GM13976 (cell line): ENCODE data around the gene SWT1.

ENCODE experiments used
- DNase-seq: peaks from one replicate; pipeline ENCODE4 v3.0.0; 2012; ENCODE audit warnings: low spot score
- in situ Hi-C: fragments of 300-500 bp; cut with MboI; formaldehyde crosslinking; loops from one replicate; pipeline ENCODE4 v1.12.0; 2022; ENCODE audit warnings: low sequenced_read_pairs, mixed read lengths, inconsistent platforms; ENCODE audit not compliant: unreplicated experiment
- TF ChIP-seq, protein P1 (sequence below): IDR thresholded peaks from 2 replicates; pipeline ENCODE4 v1.5.1; 2012; ENCODE audit warnings: borderline replicate concordance, mild to moderate bottlenecking; ENCODE audit not compliant: insufficient read depth; ENCODE audit errors: extremely low read depth, missing control alignments, control extremely low read depth

The SWT1 gene

DNA sequence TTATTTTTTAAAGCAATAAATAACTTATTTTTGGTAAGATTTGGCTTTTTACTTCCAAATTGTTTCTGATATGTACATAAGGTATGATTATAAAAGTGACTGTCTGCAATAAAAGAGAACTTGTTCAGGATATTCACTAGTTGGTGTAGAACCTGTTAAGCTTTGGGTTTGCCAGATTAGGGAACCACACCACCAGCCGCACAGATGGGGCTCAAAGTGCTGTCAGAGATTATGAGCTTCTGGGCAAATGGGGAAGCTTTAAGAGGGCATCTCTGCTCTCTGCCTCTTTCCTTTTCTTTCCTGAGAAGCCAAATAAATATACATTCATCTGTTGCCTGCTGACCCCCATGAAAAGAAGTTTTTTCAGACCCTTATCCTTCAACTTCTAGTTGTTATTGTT is 134.7 kb downstream of the SWT1 start:
- in situ Hi-C loops = no loop called here
- no peak for DNase-seq
- TF ChIP-seq, protein P1, sequence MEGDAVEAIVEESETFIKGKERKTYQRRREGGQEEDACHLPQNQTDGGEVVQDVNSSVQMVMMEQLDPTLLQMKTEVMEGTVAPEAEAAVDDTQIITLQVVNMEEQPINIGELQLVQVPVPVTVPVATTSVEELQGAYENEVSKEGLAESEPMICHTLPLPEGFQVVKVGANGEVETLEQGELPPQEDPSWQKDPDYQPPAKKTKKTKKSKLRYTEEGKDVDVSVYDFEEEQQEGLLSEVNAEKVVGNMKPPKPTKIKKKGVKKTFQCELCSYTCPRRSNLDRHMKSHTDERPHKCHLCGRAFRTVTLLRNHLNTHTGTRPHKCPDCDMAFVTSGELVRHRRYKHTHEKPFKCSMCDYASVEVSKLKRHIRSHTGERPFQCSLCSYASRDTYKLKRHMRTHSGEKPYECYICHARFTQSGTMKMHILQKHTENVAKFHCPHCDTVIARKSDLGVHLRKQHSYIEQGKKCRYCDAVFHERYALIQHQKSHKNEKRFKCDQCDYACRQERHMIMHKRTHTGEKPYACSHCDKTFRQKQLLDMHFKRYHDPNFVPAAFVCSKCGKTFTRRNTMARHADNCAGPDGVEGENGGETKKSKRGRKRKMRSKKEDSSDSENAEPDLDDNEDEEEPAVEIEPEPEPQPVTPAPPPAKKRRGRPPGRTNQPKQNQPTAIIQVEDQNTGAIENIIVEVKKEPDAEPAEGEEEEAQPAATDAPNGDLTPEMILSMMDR = no peak

DNA sequence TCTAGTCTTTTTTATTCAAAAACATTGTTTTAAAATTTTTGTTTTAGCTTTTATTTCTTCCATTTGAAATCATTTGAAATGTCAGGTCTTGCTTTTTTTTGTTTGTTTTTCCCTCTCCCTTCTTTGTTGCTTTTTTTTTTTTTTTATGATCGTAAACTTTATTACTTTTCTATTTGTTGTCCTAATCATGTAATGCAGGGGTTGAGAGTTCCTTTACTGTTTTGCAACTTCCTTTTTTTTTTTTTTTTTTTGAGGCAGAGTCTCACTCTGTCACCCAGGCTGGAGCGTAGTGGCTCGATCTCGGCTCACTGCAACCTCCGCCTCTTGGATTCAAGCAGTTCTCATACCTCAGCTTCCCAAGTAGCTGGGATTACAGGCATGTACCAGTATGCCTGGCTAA is 135.3 kb downstream of the SWT1 start:
- in situ Hi-C loops = no loop called here
- TF ChIP-seq, protein P1 = no peak
- no peak for DNase-seq

- TF ChIP-seq, protein P1 = no peak
- in situ Hi-C loops = no loop called here
- no peak for DNase-seq
Measured at GRCh38 chr1:185293967-185294542, 137.1 kb downstream of the SWT1 start.

DNA sequence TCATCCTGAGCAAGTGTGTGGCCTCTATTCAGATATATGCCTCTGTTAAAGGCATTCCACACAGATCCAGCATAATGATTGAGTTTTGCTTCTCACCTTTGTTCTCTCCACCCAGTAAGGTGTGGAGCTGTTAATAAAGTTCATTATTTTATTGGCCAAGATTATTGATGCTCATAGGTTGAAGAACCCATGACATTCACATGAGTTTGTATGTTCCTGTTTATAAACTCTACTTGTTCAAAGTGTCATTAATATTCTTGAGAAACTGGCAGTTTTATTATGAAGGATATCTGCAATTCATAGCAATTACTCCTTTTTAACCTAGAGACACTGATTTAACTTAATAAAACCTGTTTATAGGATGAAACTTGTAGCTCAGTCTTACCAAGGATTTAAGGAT is 138.1 kb downstream of the SWT1 start:
- DNase-seq = no peak
- TF ChIP-seq, protein P1 = no peak
- in situ Hi-C loops = no loop called here

- in situ Hi-C loops = no loop called here
- DNase-seq = no peak
- TF ChIP-seq, protein P1 = no peak
Measured at GRCh38 chr1:185297982-185298381, 141.0 kb downstream of the SWT1 start.

DNA sequence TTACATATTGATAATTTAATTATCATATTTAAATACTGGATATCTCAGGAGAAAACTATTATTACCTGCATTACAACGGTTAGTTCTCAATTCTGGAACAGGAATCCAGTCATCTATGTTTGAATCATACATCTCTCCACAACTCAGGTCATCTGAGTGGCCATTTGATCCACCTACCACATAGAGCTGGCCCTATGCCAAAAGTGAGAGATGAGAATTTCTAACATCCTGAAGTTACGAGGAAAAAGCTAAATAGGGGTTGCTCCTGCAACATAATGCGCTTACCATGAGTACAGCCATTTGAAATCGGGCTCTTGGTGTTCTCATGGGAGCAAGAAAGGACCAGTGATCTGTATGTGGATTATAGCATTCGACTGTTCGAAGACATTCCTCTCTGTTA is 143.2 kb downstream of the SWT1 start:
- DNase-seq = no peak
- in situ Hi-C loops = no loop called here
- TF ChIP-seq, protein P1 = no peak
